SKM-1 treated with dmso at 0.1 percent for 144 hours (cell line): ENCODE data around the gene RGN.
A peak's percentile ranks its signal among the peaks of the same experiment; 100 is the strongest.
"Not testable (repeated sequence)": the region's sequence is repeated elsewhere in the genome, so short reads cannot be mapped to it uniquely, and the experiment has no call there.

Experiments
- DNase-seq: peaks from one replicate; lab custom pipeline; 2025; ENCODE audit not compliant: unreplicated experiment; lab: John Stamatoyannopoulos, UW

RGN gene

GRCh38 chrX:47078129-47079043, at the start of gene RGN:
TSS of gene RGN (plus strand) at chrX:47078443. CDS start at chrX:47081145, 2,702 bp downstream.
- DNase-seq, result no peak

DNA sequence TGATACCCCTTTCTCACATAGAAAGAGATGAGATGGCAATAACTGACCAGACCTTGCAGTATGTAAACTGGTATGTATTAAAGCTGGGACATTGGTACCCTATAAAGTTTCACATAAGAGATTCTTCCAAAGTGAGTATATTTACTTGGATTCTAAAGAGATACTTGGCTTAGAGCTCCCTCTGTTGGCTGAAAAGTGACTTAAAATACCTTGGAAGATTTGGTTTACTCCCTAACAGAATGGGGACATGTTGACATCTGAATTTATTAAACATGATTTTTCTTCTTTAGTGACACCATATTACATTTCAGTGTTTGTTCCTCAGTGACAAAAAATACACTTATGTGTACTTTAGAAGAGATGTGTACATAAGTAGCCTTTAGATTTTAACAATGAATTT, 47.9 kb upstream of the RGN start:
- peak; percentile 22 for DNase-seq

- DNase-seq, result no peak
These were observed 30.3 kb upstream of the RGN start for GRCh38 chrX:47047989-47048388.

DNA sequence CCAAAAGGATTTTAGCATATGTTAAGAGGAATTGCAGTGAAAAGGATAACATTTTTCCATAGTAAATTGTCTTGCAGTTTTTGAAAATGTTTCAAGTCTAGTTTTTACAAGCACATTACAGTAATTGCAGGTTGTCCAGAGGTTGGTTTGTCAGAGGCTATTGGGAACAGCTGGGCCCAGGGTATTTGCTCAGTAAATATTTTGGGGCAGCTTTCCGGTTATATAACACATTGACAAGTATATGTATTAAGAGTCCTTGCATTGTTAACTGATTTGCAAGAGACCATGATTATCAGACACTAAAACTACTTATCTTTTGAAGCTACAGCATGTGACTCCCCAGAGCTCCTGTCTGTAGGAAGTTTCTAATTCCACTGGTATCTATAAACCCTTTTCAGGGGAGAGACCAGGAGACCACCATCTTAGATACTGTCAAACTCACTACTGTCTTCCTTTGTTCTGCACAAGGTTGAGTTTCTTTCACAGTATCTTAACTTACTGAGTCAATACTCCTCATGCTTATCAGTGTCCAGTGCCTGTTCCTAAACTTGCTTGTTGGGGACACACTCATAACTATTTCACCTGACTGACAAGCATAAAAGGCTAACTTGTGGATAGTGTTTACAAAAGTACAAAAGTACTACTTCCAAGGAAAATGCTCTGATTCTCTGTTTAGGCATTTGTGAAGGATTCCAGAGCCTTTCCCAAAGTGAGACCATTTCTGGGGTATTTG, 18.9 kb upstream of the RGN start:
- no peak for DNase-seq

GRCh38 chrX:47060708-47061107, 17.5 kb upstream of the RGN start:
- DNase-seq, result no peak

GRCh38 chrX:47061238-47061919, 16.9 kb upstream of the RGN start:
- DNase-seq, result no peak

DNA sequence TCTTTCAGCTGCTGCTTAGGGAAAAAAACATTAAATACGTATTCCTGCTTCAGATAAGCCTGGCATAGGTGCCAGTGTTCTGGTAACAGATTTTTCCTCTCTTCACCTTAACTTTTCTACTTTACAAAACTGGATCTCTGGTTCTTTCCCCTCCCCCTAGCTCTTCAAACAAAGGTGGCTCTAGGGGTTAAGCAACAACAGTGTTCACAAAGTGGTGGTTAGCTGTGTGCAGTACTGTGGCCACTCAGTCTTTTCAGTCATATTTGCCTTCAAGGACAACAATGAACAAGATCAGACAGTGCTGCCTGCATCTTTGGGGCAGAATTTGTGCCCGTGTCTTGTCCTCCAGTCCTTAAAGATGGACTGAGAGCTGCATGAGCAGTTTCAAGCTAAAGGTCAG, 15.1 kb upstream of the RGN start:
- no peak for DNase-seq

GRCh38 chrX:47068214-47068613, 10.0 kb upstream of the RGN start:
- no peak for DNase-seq

- no peak for DNase-seq
These were observed 9.5 kb upstream of the RGN start for GRCh38 chrX:47068720-47069119.

GRCh38 chrX:47080215-47080914, 2.1 kb downstream of the RGN start:
- no peak for DNase-seq

GRCh38 chrX:47080915-47081236, 2.6 kb downstream of the RGN start:
- no peak for DNase-seq

DNA sequence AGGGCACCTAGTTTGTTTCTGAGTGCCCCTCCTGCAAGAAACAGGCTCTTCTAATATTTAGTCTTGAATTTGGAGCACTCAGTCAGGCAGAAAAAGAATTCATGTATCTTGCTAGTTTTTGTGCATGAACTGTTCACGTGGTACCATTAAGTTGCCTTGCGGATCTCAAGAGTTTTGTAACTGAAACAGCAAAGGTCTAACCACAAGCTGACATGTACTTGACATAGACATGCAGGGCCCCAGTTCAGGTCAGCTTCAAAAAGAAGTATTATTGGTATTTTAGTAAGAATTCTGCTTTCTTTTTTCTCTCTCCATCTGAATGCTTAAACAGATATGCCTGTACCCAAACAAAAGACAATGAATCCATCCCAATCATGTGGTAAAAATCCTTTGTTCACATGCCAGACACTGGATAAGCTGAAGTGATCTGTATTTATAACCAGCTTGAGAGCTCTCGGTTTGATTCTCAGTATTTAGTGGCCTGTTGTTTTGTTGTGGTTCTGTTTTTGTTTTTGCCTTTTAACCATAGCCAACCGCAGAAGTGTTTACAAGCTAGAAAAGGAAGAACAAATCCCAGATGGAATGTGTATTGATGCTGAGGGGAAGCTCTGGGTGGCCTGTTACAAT, 13.0 kb downstream of the RGN start:
- peak; percentile 0 for DNase-seq

- peak; percentile 2 for DNase-seq
These were observed 15.0 kb downstream of the RGN start for GRCh38 chrX:47093248-47093647.

GRCh38 chrX:47093860-47094259, 15.6 kb downstream of the RGN start:
- no peak for DNase-seq

DNA sequence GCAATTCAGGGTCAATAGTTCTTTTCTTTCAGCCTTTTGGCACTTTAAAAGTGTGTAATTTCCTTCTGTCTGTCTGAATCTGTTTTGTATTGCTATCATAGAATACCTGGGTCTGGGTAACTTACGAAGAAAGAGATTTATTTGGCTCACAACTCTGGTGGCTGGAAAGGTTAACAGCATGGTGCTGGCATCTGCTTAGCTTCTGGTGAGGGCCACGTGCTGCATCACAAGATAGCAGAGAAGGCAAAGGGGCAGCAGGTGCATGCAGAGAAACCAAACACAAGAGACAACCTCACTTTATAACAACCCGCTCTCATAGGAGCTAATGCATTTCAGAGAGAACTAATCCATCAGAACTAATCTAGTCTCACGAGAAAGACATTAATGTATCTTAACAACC, 18.8 kb downstream of the RGN start:
- DNase-seq, result no peak

DNA sequence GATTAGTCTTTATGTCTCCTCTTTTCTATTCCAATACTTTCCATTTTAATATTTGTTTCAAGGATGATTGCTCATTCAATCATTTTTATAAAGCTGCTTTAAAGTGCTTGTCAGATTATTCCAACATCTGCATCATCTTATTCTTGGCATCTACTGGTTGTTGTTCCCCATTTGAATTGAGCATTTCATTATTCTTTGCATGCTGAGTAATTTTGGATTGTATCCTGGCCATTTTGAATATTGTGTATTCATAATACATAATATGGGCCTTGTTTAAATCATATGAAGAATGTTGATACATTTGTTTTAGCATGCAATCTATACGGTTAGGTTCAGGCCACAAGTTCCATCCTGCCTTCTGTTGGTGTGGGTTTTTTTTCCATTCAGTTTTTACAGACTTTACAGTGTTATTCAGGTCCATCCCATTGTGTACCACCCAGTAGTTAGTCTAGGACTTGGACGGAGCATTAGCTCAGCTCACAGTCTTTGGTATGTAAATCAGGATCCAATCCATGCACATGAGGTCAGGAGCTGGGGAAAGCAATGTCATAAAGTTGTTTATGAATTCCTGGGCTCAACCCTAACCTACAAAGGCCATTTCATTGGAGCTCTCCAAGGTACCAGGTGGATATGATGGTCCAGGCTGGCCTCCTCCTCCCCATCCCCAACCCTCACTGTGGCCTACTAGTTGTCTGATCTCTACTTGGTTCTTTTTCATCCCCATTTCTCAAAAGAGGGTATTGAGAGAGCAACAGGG, 20.3 kb downstream of the RGN start:
- no peak for DNase-seq

- DNase-seq, result no peak
These were observed 23.0 kb downstream of the RGN start for GRCh38 chrX:47101206-47101605.

DNA sequence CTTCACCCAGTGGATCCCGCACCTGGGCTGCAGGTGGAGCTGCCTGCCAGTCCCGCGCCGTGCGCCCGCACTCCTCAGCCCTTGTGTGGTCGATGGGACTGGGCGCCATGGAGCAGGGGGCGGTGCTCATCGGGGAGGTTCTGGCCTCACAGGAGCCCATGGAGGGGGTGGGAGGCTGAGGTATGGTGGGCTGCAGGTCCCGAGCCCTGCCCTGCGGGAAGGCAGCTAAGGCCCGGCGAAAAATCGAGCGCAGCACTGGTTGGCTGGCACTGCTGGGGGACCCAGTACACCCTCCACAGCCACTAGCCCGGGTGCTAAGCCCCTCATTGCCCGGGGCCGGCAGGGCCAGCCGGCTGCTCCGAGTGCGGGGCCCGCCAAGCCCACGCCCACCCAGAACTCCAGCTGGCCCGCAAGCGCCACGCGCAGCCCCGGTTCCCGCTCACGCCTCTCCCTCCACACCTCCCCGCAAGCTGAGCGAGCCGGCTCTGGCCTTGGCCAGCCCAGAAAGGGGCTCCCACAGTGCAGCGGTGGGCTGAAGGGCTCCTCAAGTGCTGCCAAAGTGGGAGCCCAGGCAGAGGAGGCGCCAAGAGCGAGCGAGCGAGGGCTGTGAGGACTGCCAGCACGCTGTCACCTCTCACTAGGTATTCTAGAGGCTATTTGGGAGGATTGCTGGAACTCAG, 32.8 kb downstream of the RGN start:
- DNase-seq, result not testable (repeated sequence)

DNA sequence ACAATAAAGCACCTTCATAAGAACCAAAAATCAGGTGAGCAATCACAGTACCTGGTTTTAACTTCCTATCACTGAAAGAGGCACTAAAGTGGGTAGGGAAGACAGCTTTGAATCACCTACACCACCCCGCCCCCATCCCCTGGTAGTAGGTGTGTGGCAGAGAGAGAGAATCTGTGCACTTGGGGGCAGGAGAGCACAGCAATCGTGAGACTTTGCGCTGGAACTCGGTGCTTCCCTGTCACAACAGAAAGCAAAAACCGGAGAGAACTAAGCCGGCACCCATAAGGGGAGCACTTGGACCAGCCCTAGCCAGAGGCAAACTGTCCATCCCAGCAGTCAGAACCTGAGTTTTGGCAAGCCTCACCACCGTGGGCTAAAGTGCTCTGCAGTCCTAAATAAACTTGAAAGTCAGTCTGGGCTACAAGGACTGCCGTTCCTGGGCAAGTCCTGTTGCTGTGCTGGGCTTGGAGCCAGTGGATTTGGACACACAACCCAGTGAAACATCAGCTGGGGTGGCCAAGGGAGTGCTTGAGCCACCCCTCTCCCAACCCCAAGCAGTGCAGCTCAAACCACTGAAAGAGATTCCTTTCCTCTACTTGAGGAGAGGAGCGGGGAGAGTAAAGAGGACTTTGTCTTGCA, 34.2 kb downstream of the RGN start:
- DNase-seq, result no peak
